HuH-7.5 (cell line): Measurements from ENCODE around the gene TBC1D22A.

Source experiments
- DNase-seq: peaks from one replicate; pipeline ENCODE4 v3.0.0; 2011; ENCODE audit warnings: low spot score

The TBC1D22A gene

DNA sequence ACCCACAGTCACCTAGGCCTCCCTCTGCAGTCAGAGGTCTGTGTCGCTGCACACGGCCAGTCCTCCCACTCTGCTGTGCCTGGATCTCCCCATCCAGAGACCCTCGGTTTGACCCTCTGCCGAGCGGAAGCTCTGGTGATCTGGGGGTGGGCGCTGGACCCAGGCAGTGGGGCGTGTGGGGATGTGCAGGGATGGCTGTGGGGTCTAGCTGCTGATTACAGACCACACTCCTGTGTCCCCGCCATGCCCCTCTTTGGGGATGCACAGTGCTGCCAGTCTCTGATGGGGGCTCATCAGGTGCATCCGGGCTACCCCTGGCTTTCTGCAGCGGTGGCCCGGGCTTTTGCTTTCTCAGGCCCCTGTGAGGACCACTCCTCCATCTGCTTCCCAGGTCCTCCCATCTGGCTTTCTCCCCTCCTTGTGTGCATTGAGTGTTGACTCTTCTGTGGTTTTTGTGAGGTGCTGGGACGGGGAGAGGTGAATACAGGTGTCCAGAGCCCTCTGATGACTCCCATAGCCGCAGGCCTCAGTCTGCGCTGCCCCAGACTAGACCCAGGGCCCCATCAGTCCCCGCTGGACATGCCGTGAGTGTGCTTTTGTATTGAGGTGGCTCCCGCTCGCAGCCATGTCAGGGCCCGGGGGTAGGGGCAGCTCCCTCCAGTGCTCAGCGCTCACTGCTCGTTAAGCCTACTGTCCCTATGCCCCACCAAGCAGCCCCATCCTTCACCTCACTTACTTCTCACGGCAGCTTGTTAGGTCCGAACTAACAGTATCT is 251.6 kb downstream of the TBC1D22A start:
- no peak for DNase-seq

DNA sequence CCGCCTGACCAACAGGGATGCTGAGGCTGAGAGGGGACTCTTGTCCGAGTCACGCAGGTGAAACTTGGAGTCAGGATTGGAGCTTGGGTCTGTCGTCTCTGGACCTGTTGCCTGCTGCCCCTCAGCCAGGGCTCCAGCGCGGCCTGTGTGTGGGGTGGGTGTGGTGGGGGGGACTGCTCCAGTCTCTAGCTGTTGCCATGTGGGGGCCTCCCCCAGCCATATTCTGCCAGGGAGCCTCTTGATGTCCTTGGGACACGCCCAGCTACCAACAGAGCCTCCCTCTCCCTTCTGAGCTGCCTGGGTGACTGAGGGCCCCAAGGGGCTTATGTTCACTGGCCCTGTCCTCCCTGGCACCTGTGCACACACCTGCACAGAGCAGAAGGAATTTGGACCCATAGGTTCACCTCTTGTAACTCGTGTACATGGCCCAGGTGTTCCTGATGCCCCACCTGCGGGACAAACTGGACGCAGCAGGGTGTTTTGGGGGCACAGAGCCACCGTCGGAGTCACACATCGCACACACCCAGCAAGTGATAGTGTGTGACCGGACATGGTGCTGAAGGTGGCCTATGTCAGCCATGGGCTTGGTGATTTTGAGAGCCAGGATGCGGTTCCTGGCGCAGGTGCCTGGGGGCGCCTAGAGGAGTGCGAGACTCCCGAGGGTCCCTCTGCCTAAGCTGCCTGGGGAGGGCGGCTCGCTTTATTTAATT is 252.3 kb downstream of the TBC1D22A start:
- DNase-seq = no peak

DNA sequence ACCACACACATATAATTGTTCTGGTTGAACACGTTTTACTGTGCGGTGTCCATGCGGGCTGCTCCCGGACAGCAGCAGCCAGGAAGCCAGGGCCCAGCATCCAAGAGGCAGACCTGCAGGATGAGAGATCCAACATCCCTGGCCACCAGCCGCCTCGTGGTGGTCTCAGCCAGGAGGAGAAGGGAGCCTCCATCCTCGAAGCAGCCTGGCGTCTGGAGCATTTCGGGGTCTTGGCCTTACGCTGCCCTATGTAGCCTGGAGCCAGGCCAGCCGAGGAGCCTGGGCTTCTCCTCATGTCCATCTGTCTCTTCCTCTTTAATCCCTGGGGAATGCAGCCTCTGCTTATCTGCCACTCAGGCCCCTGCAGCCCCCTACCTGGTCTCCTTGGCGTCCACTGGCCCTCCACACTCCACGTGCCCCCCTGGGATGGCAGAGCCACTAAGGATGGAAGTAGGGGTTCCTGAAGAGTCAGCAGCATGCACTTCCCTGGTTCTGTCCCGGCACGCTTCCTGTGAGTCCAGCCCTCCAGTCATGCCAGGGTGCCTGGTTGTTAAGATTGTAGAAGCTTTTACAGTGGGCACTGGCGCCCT is 253.2 kb downstream of the TBC1D22A start:
- no peak for DNase-seq

DNA sequence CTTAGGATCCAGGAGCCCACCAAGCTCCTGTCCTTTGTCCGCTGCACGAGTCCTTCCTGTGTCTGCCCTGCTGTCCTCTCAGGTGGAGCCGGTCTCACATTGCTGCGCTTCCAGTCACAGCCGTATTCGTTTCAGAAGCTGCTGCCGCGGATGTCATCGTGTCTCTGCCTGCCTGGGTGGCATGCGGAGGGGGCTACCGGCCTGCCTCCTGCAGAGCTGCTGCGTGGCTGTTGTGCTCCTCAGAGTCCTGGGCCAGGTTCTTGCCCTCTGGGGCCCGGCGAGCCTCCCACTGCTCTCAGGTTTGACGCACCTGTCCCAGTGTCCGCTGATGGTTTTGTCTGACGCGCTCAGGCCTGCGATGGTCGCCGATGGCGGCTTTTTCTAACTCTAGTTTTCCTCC is 254.2 kb downstream of the TBC1D22A start:
- DNase-seq = no peak

DNA sequence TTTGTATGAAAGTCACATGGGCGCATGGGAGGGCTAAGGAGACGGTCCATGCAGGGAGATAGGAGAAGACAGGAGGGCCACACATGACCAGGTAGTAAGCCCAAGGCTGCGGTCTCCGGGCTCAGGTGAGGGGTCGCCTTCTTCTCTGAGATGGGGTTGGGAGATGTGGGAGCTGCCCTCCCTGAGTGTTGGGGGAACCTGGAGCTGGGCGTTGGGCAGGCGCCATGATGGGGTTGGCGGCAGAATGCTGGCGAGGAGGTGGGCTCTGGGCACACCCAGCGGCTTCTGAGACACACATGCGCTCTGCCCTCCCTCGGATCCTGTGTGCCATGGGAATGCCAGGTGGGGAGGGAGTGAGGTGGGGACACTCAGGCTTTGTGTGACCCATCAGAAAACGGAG is 254.8 kb downstream of the TBC1D22A start:
- DNase-seq = no peak

DNA sequence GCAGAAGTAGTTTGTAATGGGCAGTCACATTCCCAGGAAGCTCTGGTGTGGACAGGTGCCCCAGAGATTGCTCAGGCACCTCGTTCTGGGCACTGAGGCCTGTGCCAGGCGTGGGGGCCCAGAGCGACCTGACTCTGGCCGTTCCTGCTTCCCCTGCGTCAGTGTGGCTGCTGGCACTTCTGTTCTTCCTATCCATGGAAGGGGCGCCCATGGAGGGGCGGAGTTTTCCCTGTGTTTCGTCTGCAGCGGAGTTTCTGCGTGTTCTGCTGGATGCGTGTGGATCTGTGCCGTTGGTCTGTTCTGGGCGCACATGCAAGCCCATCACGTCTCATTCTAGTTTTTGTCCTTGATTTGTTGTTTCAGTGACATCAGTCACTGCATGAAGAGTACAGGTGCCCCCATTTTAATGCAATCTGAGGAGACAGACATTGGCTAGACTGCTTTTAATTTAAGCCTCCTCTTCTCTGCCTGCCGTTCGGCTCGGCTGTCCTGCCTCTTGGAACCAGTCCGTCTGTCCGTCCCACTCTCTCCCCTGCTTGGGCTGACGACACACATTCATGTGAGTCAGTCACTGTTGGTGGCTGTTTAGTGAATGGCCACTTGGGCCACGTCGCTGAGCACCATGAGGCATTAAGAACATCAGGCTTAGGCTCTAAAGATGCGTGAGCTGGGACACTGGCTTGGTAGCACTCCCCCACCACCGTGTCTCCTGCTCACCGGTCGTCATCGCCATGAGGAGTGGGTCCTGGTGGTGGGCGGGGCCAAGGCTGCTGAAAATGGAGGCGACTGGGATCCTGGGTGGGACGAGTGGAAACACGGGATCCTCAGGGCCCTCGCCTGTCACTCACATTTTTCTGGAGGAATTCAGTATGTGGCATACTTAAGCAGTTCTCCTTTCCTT is 255.8 kb downstream of the TBC1D22A start:
- no peak for DNase-seq

DNA sequence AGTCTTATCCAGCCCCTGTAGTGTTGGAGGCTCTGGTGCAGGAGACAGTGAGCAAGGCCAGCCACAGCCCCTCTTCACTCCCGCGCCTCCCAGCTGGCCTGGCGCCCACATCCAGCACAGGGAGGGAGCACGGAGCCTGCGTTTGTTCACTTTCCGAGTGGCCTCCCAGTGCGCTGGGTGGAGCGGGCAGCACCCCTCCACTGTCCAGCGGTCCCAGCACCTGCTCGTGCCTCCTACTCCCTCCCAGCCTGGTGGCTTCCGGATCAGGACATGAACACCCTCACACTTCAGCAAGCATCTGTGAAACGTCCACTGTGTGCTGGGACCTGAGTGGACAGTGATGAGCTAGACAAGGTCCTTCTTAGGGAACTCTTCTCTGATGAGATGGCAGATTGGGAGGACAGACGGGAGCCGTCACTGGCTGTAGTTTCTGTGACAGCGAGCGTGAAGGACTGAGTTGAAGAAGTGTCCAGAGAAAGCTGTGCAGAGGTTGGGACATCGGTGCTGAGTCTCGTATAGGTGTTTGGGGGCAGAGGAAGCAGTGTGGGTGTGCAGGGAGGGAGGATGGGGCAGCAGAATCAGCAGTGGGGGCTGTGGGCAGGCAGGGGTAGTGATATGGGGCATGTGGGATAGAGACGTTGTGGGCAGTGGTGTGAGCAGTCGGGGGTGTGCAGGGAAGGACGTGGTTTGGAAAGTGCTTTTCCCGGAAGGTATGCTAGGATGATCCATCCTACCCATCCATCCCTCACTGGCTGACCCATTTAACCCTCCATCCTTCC is 256.8 kb downstream of the TBC1D22A start:
- DNase-seq = no peak

DNA sequence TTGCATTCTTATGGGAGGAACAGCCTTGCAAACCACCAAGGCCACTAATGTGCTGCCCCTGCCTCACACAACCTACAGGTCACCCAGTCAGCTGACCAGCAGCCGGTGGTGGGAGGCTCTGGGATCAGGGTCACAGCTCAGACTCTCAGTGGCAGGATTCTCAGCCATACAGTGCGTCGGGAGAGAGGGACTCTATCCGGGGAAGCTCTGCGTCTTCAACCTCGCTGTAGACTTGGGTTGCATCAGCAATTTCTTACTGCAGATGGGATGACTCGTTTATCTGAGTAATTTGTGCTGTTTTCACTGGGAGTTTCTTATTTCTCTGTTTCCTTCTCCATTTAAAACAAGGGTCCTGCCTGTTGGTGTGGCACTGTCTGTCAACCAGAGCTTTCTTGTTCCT is 257.7 kb downstream of the TBC1D22A start:
- DNase-seq = no peak

DNA sequence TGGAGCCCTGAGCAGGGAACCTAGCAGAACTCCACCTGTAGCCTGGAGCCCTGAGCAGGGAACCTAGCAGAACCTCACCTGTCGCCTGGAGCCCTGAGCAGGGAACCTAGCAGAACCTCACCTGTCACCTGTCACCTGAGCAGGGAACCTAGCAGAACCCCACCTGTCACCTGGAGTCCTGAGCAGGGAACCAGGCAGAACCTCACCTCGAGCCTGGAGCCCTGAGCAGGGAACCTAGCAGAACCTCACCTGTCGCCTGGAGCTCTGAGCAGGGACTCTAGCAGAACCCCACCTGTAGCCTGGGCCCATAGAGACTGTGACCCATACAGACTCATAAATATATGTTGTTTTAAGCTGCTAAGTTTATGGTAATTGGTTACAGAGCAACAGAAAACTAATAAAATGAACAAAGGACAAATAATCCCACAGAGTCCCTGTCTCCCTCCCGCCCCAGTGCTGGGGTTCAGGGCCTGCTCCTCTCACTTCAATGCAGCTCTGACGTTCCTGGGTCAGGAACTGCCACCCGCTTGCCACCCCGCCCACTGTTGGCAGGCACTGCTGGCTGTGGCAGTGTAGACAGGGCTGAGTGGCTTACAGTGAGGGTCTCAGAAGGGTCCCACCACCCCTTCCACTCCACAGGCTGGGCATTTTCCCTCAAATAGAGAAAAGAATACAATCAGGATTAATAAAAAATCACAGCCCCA is 259.1 kb downstream of the TBC1D22A start:
- no peak for DNase-seq

DNA sequence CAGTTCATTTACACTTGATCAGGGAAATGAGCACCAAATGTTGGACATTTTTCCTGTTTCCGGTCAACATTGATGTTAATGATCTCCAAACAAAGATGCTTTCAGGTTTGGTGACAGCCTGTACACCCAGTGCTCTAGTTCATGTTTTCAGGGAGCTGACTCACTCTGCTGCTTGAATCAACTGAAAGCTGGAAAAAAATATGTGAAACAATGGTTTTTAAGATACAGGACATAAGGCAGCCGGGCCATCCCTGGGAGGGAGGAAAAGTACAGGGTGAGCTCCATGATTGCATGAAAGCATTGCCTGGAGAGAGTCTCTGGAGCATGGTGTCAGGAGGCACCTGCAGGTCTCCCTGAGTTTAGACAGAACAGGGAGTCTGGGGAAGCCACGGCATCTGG is 259.6 kb downstream of the TBC1D22A start:
- no peak for DNase-seq

DNA sequence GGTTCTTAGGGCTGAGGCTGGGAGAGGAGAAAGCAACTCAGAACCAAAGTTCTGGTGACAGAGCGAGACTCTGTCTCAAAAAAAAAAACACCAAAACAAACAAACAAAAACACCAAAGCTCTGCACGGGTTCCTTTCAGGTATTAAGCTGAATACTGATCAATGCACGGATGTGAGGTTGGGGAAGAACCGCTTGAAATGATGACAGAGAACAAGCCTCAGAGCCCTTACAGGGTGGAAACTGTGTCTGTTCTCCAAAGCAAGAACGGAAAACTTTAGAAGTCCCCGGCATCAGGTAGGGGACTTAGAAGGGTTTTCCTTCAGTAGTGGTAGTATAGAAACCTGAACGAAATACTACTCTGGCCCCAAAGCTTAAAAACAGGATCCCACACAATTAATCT is 260.0 kb downstream of the TBC1D22A start:
- DNase-seq = no peak

DNA sequence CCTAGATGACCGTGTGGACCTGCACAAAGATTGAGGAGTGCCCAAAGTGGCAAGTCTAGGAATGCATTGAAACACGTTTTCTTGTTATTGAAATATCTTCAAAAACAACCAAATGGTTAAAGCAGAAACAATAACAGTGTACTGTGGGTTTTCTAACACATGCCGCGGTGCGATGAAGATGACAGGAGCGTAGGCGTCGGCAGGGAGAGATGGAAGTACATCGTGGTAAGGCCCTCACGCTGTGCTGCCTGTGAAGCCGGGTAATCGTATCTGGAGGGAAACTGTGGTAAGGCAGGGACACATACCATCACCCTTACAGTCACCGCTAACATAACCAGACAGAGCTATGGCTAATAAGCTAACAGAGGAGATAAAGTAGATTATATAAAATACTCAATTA is 261.4 kb downstream of the TBC1D22A start:
- no peak for DNase-seq

DNA sequence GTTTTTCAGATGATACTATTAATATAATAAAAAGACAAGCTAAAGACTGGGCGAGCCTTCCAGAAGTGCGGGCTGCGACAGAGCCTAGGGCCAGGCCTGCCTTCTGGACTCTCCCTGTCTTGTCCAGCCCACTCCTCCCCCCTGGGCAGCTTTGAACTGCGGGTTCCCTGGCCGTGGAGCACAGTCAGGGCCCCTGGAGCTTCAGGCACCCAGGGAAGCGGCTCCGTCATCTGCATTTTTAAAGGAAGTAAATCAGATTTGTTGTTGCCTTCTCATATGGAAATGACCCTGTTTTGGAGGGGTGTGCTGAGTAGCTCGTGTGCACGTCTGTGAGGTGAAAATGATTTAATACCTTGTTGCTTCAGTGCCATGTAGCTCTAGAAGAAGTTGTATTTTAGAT is 265.3 kb downstream of the TBC1D22A start:
- DNase-seq = no peak

DNA sequence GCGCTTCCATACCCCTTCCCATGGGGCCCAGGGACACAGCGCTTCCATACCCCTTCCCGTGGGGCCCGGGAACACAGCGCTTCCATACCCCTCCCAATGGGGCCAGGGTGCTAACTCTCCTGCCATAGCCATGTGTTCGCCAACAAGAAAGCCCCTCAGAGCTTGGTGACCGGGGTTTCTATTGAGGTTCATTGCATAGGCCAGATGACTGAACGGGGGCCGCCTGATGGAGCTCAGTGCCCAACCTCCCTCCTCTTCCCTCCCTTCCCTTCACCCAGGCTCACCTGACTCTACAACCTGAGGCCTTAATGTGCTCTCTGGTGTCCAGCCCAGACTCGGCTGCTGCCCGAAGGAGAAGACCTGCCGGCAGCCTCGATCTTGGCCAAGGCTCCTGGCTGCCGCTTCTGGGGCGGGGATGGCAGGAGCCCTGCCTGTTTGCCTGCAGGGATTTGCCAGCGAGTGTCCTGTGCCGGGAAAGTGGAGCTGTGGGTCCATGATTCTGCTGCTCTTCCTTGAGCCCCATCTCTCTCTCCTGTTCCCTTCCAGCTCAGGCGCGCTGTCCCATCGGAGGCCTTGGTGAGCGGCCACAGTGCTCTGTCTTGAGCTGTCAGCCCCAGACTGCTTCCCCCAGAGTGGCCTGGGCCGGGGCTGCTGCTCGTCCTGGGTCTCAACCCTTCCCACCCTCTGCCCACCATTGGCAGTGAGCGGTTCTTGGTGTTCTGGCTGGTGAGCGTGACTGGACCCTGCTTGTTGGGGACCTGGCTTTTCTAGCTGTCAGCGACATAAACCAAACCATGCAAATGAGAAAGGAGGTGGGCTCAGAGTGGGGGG is 267.0 kb downstream of the TBC1D22A start:
- DNase-seq = no peak

DNA sequence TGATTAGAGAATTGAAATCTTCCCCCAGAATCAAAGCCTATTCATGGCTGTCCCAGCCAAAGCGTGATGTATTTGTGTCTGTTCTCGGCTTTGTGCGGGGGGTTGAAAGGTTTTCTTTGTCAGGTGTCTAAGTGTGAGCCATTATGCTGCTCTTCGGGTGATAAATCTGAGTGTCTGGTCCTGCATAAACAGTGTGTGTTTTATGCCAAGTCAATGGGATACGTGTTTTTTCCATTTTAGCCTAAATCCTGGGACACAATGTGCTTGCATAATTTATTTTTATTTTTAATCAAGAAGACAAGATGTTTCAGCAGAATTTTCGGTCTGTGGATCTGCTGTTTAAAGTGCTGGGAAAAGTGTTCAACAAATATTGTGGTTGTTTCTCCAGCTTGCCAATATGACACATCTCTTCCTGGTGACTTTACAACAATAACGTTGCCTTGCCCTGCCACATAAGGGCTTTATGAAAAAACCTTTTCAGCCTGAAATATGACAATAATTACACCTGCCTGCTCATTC is 267.8 kb downstream of the TBC1D22A start:
- DNase-seq = no peak

DNA sequence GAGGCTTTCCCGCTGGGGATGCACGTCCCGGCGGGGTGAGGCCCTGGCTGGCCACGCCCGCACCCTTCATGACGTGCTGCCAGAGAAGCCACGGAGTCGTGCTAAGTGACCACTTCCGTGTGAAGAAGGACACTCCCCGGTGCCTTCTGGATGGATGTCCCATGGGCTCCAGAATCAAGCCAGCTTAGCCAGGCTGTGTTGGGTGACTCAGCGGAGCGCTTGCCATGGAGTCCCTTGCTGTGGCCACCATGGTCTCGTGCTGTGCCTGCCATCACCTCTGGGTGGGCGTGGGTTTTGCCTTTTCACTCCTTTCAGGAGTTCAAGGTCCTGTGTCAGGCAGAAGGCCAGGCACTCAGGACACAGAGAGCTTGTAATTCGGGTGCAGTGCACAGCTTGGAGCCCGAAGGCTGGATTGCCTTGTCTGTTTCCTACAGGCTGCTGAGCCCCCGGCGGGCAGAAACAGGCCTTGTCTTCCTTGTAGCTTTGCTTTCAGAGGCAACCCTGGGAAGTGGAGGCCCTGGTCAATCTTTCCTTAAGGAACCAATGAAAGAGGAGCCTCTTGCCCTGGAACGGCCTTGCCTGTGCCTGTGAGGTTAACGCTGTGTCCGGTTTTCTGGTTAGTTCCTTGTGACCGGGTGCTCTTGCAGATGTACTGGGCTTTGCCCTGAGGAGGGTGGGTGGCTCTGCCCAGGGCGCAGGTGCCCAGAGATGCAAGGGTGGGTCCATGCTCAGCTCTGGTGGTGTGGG is 268.6 kb downstream of the TBC1D22A start:
- DNase-seq = no peak

DNA sequence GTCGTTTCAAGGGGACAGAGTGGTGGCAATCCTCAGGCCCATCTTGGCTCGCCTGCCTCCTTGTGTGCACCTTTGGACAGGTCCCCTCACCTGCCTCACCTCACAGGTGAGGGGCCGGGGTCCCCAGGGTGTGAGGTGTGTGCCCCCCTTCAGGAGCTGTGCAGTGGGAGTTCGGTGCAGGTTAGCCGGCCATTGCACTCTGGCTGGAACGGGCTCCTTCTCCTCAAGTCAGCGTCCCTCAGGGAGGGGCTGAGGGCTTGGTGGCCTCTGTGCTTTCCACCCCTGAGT is 269.1 kb downstream of the TBC1D22A start:
- no peak for DNase-seq

DNA sequence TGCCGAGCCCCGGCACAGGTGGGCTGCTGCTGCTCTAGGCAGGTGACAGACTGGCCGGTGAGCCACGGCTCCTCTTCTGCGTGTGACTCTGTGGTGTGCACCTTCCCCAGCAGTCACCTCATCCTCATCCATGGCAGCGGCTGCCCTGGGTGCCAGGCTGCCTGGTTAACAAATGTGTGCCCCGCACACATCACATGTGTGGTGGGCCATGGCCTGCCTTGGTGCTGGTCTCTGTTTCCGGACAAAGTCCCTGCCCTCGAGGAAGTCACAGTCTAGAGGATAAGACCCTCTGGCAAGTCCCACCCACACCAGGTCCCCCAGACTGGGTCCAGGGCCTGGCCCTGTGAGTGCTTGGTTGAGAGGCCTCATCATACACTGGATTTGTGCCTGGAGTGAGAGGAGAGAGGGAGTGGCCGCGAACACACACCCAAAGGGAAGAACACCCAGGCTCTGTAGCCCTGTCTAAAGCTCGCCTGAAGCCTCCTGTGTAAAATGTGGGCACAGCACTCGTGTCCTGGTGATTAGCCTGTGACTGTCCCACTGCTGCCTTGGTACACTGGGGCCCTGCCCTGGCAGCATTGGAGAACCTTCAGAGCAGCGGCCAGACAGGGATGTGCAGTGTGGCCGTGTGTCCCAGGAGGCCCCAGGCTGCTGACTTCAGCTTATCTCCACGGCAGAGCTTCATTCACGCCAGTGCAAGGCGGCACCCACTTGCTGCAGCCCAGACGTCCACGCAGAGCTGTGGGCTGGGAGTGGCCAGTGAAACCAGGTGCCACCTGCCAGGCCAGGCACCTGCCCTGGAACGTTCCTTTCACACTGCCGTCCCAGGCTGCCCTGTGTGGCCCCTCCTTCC is 269.9 kb downstream of the TBC1D22A start:
- no peak for DNase-seq
